BJ (cell line): ENCODE results near the gene WHRN. TPM values are rescaled to one million over a fixed set of nuclear protein-coding genes. Genes with fewer than 3 reads are reported as not detected.
A peak's percentile ranks its signal among the peaks of the same experiment; 100 is the strongest.

Experiments used
- CTCF ChIA-PET: fragments of 350-600 bp; formaldehyde crosslinking; extraction: SDS; loops from one replicate; lab custom pipeline; 2021; ENCODE audit warnings: antibody characterized with exemption, inconsistent platforms; lab: Yijun Ruan, JAX
- POLR2A ChIA-PET: fragments of 300-600 bp; sonication (Branson Sonifier 250); formaldehyde crosslinking; extraction: SDS; loops from one replicate; lab custom pipeline; 2021; ENCODE audit warnings: antibody characterized with exemption; lab: Charles Lee
- DNase-seq: peaks from one replicate; pipeline ENCODE4 v3.0.0-alpha.2; 2011; ENCODE audit warnings: low read depth
- H3K27me3 ChIP-seq: 2 replicates; pipeline ENCODE4 v1.6.0; 2011; ENCODE audit warnings: low read length; ENCODE audit not compliant: control insufficient read depth, insufficient read depth
- H3K36me3 ChIP-seq: 2 replicates; pipeline ENCODE4 v1.5.1; 2011; ENCODE audit warnings: low read length; ENCODE audit not compliant: control insufficient read depth, insufficient read depth
- H3K4me3 ChIP-seq: 2 replicates; pipeline ENCODE4 v1.5.1; 2011; ENCODE audit warnings: low read depth, mild to moderate bottlenecking, control low read depth, low read length
- polyA plus RNA-seq: library from polyadenylated mRNA; depleted of rRNA; stranded (reverse); fragments of >200 nt; gene quantifications from 2 replicates; pipeline ENCODE4 v1.2.3, GENCODE V29; 2011
- TF ChIP-seq, protein P1 (sequence below): IDR thresholded peaks from 2 replicates; pipeline ENCODE4 v1.5.1; 2011; ENCODE audit warnings: low read depth, mild to moderate bottlenecking, control low read depth, inconsistent platforms, low read length, moderate library complexity; ENCODE audit not compliant: insufficient read depth

Gene WHRN
- polyA plus RNA-seq, 1 experiment: 1.5 TPM

DNA sequence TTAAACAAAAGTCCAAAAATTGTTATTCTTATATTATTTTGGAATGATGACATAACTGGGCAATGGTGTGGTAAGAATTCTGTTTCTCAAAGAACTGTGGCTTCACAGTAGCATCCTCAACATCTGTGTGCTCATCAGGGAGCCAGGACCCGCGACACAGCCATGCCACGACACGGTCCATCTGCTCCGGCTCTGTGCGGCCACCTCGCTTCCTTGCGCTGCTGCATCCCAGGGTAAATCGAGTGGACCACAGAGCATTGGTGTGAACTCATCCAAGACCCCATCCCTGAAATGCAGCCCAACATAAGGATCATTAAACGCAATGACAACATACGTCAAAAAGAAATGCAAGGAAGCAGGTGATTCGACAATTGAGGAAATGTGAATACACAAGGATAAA is 15.3 kb downstream of the WHRN start:
- TF ChIP-seq, protein P1, sequence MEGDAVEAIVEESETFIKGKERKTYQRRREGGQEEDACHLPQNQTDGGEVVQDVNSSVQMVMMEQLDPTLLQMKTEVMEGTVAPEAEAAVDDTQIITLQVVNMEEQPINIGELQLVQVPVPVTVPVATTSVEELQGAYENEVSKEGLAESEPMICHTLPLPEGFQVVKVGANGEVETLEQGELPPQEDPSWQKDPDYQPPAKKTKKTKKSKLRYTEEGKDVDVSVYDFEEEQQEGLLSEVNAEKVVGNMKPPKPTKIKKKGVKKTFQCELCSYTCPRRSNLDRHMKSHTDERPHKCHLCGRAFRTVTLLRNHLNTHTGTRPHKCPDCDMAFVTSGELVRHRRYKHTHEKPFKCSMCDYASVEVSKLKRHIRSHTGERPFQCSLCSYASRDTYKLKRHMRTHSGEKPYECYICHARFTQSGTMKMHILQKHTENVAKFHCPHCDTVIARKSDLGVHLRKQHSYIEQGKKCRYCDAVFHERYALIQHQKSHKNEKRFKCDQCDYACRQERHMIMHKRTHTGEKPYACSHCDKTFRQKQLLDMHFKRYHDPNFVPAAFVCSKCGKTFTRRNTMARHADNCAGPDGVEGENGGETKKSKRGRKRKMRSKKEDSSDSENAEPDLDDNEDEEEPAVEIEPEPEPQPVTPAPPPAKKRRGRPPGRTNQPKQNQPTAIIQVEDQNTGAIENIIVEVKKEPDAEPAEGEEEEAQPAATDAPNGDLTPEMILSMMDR: no peak
- Histone ChIP-seq H3K4me3 (no peak overlapping the region), H3K27me3 (peaks cover 2% of the 10 kb centered on the region; the same call in 1 of the 2 replicates), H3K36me3 (no peaks in the 10 kb centered on the region)
- POLR2A ChIA-PET: no interaction called here
- CTCF ChIA-PET: interaction anchor here (3.2 kb wide), 1 partner anchor 163 kb away, joined by 55 read pairs; no protein-coding TSS in a partner anchor
- DNase-seq: no peak

DNA sequence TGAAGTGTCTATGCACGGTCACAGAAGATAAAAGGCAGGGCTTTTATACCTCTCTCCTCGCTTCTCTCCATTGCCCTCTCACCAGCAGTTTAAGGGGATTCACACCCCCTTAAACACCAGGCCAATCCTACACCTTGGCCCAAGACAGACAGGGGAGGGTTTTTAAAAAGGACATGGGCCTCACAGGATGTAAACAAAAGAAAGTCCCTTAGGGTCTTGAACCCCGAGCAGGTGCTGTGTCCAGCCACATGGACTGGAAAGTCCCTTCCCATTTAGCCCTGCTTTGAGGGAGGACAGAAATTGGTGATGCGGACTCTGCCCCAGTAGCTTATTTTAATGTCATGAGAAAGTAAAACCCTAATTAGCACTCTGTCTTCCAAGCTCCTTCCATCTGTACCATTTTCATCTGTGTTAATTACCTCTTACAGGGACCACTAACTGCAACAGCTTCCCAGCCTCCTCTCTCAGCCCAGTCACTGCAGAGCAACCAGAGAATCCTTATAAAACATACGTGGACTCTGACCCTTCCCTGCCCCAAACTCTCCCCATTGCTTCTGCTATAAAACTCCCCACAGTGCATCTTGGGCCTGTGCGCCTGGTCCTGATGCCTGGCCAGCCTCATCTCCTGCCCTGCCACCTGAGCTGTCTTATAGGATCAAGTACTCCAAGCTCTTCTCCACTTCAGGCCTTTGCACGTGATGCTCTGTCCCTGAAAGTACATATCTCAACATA is 16.7 kb downstream of the WHRN start:
- TF ChIP-seq, protein P1: no peak
- Histone ChIP-seq H3K27me3 (no peaks in the 10 kb centered on the region), H3K4me3 (no peak overlapping the region), H3K36me3 (no peaks in the 10 kb centered on the region)
- ChIA-PET POLR2A (no interaction called here), CTCF (interaction anchor here (0.6 to 3.6 kb wide), 24 partner anchors 12 to 179 kb away, joined by 3 to 55 read pairs (median 4); partner anchors contain the start of genes ATP6V1G1 and WHRN)
- no peak for DNase-seq

DNA sequence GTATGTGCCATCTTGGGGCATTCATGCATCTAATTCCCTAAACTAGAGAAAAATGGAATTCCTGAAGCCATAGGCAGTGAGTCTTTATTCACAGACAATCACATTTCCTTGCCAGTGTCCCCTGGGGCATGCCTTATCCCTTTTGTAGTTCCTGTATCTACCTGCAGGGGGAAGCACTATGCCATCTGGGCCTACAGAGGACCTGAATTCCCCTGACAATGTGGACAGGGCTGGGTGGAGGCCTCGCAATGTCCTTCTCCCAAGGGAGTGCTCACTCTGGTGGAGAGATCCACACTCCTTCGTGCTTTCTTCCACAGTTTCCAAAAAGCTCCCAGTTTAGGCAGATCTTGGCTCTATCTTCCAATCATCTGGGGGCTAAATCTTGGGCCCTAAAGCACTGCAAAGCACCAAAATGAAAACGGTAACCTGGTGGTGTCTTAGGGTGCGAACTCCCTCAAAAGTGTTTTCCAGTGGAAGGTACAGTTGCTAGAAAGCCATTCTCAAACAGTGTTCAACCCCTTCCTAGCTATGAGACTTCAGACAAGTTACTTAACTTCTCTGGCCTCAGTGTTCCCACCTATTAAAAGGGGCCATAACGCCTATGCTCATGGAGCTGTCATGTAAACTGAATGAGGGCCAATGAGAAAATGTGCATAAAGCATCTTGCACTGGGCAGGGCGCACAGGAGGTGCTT is 17.5 kb downstream of the WHRN start:
- ChIA-PET POLR2A (no interaction called here), CTCF (interaction anchor here (0.6 to 3.6 kb wide), 30 partner anchors 8 to 1081 kb away, joined by 3 to 55 read pairs (median 4); partner anchors contain the start of genes ATP6V1G1, TEX53 and WHRN)
- no peaks in the 10 kb centered on the region for H3K27me3 ChIP-seq
- no peak for DNase-seq
- no peak overlapping the region for H3K4me3 ChIP-seq
- no peaks in the 10 kb centered on the region for H3K36me3 ChIP-seq
- TF ChIP-seq, protein P1: peak; percentile 90

GRCh38 chr9:114486205-114486963 is 18.9 kb downstream of the WHRN start:
- ChIA-PET POLR2A (no interaction called here), CTCF (interaction anchor here (0.6 to 3.6 kb wide), 22 partner anchors 9 to 456 kb away, joined by 3 to 55 read pairs (median 4); partner anchors contain the start of genes ATP6V1G1, TEX53 and WHRN)
- H3K36me3 ChIP-seq: no peaks in the 10 kb centered on the region
- no peaks in the 10 kb centered on the region for H3K27me3 ChIP-seq
- DNase-seq: no peak
- no peak overlapping the region for H3K4me3 ChIP-seq
- TF ChIP-seq, protein P1: no peak
